HG03439 (cell line): Measurements from ENCODE around the gene UGT2A2.
"Not testable (repeated sequence)": the region's sequence is repeated elsewhere in the genome, so short reads cannot be mapped to it uniquely, and the experiment has no call there.

Experiments used
- ATAC-seq: cut with Tn5 transposase; IDR thresholded peaks from one replicate; pipeline ENCODE4 v1.9.1; 2021; ENCODE audit warnings: mild to moderate bottlenecking, moderate library complexity; ENCODE audit not compliant: unreplicated experiment

The UGT2A2 gene

DNA sequence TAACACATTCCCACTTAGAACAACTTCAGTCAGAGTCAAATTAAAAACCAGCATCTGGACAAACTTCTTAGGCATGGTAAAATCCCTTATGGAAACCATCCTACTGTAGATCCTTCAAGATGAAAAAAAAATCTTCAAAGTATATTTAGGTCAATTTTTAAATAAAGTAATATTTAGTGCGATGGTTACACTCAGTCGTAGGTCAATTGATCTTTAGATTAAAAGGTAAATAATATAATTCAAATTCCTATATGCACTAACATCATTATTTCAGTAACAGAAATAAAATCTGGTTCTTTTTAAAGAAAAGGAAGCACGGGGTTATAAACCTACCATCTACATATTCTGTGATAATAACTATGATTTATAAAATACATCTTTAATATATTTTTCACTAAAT lies at the start of gene UGT2A2:
Gene UGT2A2 (minus strand): TSS at position 101 of the 400 bp plus-strand sequence. CDS start 2 bp downstream, at position 99.
- no peak for ATAC-seq

DNA sequence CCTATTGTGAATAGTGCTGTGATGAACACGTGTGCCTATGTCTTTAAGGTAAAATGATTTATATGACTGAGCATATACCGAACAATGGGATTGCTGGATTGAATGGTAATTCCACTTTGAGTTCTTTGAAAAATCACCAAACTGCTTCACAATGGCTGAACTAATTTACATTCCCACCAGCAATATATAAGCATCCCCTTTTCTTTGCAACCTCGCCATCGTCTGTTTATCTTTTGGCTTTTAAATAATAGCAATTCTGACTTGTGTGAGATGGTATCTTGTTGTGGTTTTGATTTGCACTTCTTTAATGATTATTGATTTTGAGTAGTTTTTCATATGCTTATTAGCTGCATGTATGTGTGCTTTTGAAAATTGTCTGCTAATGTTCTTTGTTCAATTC lies 45.4 kb upstream of the UGT2A2 start:
- ATAC-seq = no peak

DNA sequence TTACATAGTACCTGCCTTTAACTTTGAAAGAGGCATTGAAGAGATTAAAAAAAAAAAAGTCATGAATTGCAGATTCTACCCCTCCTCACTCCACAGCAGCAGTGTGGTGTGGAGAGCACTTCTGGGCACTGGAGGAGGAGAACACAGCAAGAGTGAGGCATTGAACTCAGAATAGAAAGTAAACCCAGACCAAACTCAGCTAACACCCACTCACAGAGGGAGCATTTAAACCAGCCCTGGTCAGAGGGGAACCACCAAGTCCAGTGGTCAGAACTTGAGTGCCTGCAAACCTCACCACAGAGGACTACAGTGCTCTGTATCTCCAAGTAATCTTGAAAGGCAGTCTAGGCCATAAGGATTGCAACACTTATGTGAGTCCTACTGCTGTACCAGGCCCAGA lies 29.2 kb upstream of the UGT2A2 start:
- ATAC-seq = no peak

DNA sequence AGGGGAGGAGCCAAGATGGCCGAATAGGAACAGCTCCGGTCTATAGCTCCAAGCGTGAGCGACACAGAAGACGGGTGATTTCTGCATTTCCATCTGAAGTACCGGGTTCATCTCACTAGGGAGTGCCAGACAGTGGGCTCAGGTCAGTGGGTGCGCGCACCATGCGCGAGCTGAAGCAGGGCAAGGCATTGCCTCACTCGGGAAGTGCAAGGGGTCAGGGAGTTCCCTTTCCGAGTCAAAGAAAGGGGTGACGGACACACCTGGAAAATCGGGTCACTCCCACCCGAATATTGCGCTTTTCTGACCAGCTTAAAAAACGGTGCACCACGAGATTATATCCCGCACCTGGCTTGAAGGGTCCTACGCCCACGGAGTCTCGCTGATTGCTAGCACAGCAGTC lies 24.6 kb upstream of the UGT2A2 start:
- ATAC-seq = not testable (repeated sequence)

DNA sequence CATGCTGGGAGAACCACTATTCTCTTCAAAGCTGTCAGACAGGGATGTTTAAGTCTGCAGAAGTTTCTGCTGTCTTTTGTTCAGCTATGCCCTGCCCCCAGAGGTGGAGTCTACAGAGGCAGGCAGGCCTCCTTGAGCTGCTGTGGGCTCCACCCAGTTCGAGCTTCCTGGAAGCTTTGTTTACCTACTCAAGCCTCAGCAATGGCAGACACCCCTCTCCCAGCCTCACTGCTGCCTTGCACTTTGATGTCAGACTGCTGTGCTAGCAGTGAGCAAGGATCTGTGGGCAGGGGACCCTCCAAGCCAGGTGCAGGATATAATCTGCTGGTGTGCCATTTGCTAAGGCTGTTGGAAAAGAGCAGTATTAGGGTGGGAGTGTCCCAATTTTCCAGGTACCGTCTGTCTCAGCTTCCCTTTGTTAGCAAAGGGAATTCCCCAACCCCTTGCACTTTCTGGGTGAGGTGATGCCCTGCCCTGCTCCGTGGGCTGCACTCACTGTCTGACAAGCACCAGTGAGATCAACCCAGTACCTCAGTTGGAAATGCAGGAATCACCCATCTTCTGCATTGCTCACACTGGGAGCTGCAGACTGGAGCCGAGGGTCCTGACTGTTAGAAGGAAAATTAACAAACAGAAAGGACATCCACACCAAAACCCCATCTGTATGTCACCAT lies 21.8 kb upstream of the UGT2A2 start:
- ATAC-seq = not testable (repeated sequence)

DNA sequence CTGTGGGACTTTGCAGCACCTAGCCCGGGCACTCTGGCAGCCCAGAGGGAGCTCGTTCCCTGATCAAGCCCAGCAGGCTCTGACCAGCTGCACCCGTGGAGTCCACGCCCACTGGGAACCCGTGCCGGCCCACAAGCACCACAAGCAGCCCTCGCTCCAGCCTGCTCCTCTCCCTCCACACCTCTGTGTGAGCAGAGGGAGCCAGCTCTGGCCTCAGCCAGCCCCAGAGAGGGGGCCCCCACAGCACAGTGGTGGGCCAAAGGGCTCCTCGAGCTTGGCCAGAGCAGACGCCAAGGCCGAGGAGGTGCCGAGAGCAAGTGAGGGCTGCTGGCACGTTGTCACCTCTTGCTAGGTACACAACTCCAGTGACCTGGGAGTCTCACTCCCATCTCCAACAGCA lies 18.7 kb upstream of the UGT2A2 start:
- no peak for ATAC-seq

DNA sequence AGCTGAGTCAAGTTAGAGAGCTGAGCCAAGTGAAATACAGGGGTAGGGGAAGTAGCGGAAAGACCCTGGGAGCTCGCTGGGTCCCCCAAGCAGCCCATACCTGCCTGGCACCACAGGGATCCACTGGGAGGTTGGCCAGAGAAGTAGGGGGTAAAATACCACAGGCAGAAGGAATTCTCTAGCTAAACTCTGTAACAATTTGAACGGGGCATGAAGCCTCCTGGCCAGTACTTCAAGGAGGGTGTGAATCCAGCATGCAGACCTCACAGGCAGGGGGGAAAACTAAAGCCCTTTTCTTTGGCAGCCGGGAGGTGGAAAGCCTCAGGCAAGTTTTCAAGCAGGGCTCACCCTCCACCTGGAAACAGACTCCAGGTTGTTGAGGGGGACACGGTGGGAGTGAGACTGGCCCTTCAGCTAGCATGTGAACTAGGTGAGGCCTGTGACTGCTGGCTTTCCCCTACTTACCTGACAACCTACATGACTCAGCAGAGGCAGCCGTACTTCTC lies 17.3 kb upstream of the UGT2A2 start:
- ATAC-seq = no peak

DNA sequence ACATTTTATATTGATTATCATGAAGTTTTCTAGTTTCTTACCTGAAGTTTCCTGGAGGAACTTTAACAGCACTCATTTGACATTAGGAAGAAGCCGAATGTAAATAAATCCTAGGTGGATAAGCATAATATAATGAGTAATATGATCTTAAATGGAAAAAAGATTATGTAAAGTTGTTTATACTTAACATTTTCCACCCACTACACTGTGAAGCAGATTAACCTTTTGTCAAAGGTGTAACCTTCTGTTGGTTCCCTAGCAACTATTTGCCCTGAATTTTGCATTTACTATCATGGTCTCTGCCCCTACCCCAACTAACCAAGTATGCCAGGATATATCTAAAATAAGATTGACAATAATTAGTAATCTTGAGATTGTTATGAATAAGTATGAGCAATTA lies 13.7 kb upstream of the UGT2A2 start, which contains the start of gene UGT2A1:
Gene UGT2A1 (minus strand): TSS at position 101 of the 400 bp plus-strand sequence. CDS start 5,603 bp downstream, outside the sequence.
- ATAC-seq = no peak

DNA sequence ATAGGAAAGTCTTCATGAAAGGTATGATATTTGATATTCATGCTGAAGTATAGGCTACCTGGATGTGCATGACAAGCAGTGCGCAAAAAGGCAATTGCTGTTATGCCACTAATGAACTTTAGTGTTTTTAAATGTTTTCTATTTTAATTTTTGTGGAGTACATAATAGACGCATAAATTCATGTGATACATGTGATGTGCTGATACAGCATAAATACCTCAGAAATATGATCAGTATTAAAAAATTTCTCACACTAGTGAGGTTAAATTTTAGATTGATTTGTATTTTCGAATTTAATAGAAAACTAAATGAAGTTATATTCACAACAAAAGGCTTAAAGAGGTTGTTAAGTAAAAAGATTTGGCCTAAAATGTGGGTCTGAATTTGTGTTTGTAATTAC lies 11.4 kb upstream of the UGT2A2 start:
- ATAC-seq = no peak

DNA sequence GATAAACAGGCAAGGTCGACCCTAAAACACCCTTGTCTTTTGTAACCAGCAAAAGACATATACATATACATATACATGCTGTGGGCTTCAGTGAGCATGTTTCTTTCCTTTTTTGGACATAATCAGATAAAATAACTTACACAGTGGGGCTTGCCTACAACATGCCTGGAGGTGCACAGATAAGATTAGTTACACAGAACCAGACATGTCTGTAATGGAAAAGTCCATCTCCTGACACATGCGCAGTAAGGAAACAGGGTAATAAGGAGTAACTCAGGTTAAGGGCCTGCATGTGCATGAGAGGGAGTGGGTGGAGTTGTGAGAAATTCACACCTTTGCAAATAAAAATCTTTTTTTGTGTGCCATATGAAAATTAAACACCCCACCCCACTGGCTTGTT lies 10.2 kb upstream of the UGT2A2 start:
- ATAC-seq = no peak

DNA sequence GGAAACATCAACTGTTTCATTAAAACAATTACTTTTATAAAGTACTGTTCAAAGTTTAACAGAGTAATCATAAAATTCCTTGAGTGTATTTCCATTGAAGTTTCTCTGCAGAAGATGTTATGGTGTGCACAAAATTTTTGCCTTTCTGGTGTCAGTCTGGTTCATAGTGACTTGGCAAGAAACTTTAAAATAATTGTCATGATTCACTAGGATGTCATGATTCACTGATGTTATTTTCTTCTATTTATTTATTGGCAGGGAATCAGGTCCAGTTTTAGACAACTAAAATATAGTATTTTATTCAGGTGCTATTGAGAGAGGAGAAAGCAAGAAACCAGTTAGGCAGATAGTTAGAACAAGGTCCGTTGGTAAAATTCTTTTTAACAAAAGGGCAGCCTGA lies 9.8 kb upstream of the UGT2A2 start:
- no peak for ATAC-seq

DNA sequence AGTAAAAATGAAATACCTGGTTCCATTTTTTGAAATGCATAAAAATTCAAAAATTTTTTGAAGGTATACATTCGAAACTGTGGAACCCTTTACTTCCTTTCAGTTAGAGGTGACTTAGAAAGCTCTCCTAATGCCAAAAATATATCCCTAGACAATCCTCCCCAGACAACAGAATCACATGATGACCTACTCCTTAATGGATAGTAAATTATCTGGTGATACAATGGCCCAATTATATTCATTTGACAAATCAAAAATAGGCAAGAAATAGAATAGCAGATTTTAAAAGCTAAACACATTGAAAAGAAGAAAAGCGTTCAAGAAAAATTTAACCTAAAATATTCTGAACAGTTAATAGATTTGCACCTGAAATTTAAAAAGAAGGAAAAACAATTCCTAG lies 3.5 kb upstream of the UGT2A2 start:
- no peak for ATAC-seq

DNA sequence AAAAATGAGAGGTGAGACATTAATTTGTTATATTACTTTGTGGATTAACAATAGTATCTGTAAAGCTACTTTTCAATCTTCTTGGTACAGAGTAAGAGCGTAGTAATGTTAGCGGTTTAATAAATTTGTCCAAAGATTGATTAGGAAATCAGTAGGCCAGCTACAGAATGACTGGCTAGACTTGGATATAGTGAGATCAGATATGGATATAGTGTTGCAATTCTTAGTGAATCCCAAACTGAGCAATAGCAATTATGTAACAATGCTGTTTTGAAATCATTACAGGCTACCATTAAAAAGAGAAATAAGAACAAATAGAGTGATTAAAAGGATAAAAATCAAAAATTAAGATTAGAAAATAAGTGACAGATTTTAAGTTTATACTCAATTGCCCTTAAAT lies 847 bp upstream of the UGT2A2 start:
- ATAC-seq = no peak

DNA sequence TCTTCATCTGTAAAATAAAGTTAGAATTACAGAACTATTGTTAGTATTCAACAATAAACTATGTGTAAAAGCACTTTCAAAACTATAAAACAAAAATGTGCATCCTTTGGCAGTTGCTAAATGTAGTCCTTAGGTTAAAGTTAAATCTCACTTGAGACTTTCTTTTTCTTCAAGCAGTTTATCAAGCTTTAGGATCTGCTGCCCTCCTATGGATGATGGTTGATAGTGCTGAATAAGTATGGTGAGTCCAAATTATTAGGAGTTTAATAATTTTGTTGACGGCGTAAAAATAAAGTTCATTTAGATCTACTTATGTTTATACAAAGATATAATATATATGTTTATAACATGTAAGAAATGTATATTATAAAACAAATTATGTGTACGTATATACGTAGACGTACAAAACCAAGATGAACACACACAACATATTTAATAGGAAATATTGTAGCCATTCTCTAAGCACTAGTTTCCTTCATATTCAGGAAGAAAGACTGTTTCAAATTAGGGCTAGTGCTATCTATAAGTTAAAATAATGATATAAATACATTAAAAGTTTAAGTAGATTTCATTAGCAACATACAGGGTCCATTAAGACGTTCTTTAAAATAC lies 22.3 kb downstream of the UGT2A2 start:
- no peak for ATAC-seq

DNA sequence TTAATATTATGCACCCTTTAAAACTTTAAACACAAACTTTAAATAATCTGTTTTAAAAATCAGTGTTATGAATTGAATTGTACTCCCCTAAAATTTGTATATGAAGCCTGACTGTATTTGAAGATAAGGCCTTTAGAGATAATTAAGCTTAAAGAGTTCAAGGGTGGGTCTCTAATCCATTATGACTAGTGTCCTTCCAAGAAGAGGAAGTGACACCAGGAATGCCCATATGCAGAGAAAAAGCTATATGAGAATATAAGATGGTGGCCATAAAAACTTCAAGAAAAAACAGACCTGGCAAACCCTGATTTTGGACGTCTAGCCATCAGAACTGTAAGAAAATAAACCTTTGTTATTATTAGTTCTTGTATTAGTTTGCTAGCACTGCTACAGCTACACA lies 29.0 kb downstream of the UGT2A2 start:
- no peak for ATAC-seq

DNA sequence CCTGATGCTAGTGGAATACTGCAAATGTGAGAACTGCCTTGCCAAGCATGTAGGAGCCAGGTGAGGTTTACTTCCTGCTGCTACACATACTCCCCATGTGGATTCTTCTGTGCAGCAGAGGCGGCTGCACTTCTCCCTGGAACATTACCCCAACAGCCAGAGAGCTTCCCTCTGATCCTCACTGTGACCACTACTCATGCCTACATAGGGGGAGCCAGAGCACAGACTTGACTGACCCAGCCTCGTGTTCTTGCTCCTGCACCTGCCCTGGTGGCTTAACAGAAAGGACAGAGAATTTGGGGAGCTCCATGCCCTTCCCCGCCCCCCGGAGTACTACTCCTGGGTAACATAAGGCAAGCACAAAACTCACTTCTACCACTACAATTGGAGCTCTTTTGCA lies 38.4 kb downstream of the UGT2A2 start:
- no peak for ATAC-seq

DNA sequence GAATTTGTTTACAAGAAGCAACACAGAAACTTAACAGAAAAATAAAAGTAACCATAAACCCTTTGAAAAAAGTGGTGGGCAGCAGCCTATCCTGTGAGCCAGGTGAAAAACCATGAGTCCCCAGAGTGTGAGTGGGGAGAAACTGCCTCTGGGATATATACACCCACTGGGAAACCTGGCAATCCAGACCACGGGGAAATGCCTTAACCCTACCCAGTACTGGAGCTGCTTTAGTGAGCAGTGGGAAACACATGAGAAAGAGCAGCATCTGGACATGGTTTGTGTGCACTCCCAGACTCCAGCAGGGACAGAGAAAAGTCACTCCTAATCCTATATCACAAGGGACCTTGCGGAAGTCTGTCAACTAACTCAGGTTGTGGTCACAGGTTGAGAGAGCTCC lies 39.4 kb downstream of the UGT2A2 start:
- no peak for ATAC-seq

DNA sequence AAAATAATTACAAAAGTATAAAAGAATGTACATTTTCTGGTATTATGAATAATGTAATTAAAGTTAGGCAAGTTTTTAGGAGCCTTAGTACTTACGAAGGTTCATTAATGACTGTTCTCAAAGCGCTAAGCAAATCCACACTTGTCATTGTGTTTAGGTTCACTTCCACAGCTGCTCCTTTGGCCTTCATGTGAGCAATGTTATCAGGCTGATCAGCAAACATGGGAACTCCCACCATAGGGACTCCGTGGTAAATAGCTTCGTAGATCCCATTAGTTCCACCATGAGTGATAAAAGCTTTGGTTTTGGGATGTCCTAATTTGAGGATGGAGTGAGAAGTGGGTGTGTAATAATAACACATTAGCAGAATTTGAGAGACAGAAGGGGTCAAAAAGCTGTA lies 45.1 kb downstream of the UGT2A2 start:
- no peak for ATAC-seq

DNA sequence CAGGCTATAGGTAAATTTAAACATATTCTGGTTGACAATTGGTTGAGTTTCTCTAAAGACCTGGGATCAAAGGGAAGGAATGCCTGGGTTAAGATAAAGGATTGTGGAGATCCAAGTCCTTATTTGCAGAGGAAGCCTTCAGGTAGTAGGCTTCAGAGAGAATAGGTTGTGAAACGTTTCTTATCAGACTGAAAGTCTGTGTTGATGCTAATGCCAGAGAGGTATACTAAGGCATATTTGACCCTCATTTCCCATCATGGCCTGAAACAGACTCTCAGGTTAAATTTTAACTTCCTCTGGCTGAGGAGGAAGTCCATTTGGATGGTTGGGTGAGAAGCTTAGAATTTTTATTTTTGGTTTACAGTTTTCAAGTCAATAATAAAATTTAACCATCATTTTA lies 48.1 kb downstream of the UGT2A2 start:
- no peak for ATAC-seq

DNA sequence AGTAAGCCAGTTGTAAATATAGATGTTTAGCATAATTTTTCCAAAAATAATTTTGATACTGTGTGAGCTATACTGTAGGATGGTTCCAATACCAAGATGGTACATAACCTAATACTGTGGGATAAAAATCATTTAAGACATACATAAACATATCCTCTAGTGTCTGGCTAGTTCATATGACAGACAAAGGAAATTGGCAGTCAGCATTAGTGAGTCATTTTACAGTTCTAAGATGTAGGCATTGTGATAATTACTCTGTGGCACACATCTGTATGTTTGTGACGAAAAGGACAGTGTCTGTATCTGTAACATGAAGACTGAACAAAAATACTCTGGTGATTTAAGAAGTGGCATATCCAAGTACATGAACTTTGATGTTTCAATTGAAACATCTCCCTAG lies 49.6 kb downstream of the UGT2A2 start:
- ATAC-seq = no peak

DNA sequence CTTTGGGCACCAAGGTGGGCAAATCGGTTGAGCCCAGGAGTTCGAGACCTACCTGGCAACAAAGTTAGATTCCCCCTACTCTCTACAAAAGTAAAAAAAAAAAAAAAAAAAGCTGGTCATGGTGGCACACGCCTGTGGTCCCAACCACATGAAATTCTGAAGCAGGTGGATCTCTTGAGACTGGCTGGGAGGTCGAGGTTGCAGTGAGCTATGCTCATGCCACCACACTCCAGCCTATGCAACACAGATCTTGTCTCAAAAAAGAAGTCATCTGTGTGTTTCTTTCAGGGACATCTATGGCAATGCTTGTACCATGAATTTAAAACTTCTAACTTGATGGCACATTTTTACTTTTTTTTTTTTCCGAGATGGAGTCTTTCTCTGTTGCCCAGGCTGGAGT lies 55.3 kb downstream of the UGT2A2 start:
- no peak for ATAC-seq

DNA sequence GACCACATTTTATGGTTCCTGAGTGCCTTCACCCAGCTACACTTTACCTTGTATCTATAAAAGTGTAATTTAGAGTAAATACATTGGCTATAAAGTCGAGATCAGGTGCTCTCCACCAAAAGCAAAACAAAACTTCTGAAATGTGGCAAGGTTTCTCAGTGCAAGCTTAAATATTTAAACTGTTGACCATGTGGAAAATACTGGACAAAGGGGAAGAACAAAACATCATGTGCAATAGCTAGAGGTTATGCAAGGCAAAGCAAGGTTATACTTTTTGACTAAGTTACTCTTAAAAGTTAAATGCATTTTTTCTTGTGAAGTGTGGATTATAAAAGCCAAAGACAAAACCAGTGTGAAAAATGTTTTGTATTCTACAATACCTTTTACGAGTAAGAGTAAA lies 55.9 kb downstream of the UGT2A2 start:
- no peak for ATAC-seq

DNA sequence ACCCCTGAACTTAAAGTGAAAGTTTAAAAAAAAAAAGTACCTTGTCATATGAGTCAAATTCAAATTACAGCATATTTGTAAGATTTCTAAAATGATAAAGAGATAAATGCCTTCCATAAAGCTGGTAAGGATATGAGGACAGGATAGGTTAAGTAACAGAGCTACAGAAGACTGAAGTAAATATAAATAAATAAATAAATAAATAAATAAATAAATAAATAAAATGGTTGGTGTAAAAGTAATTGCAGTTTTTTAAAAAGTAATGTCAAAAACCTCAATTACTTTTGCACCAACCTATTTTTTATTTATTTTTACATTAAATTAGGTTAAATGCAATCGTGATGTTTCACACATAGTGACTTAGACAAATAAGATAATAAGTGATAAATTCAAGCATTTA lies 62.2 kb downstream of the UGT2A2 start:
- ATAC-seq = no peak
